MCF 10A (cell line): ENCODE measurements around the gene SMAD3. TPM values are rescaled to one million over a fixed set of nuclear protein-coding genes. Genes with fewer than 3 reads are reported as not detected.

Source experiments
- Bru-seq: library from RNA; stranded (reverse); fragments of 400-500 nt; gene quantifications from one replicate; lab custom pipeline; 2021; lab: Mats Ljungman, UMichigan
- BruChase-seq, 2 experiments: library from RNA; stranded (reverse); fragments of 400-500 nt; gene quantifications; one replicate each; lab custom pipeline; 2021; lab: Mats Ljungman, UMichigan
- BruUV-seq: library from RNA; stranded (reverse); fragments of 400-500 nt; replicated peaks from 2 replicates; lab custom pipeline; 2021; lab: Mats Ljungman, UMichigan
- CTCF ChIA-PET: fragments of 300-600 bp; sonication (Branson Sonifier 250); formaldehyde crosslinking; extraction: SDS; loops from one replicate; lab custom pipeline; 2021; ENCODE audit warnings: antibody characterized with exemption, inconsistent platforms; lab: Yijun Ruan, JAX
- POLR2A ChIA-PET: fragments of 300-600, 350-650 bp; sonication (Branson Sonifier 250); formaldehyde crosslinking; extraction: SDS; loops from one replicate; lab custom pipeline; 2020; ENCODE audit warnings: antibody characterized with exemption, inconsistent platforms; lab: Yijun Ruan, JAX
- DNase-seq: peaks from one replicate; pipeline ENCODE4 v3.0.0-alpha.2; 2018; ENCODE audit not compliant: unreplicated experiment
- H3K27ac Mint-ChIP-seq: one replicate; pipeline ENCODE4 v1.8.0; 2022; ENCODE audit warnings: mild to moderate bottlenecking, low read depth, mixed read lengths; ENCODE audit not compliant: unreplicated experiment
- H3K27me3 Mint-ChIP-seq: one replicate; pipeline ENCODE4 v1.8.0; 2022; ENCODE audit warnings: mixed read lengths; ENCODE audit not compliant: insufficient read depth, unreplicated experiment
- H3K36me3 Mint-ChIP-seq: one replicate; pipeline ENCODE4 v1.8.0; 2022; ENCODE audit warnings: mild to moderate bottlenecking, moderate library complexity, mixed read lengths; ENCODE audit not compliant: insufficient read depth, unreplicated experiment
- H3K4me1 Mint-ChIP-seq: one replicate; pipeline ENCODE4 v1.8.0; 2022; ENCODE audit warnings: mixed read lengths; ENCODE audit not compliant: insufficient read depth, unreplicated experiment
- H3K4me3 Mint-ChIP-seq: one replicate; pipeline ENCODE4 v1.8.0; 2022; ENCODE audit warnings: mild to moderate bottlenecking, moderate library complexity, mixed read lengths; ENCODE audit not compliant: unreplicated experiment
- H3K9me3 Mint-ChIP-seq: one replicate; pipeline ENCODE4 v1.8.0; 2022; ENCODE audit warnings: mixed read lengths; ENCODE audit not compliant: unreplicated experiment
- intact Hi-C: fragments of 100-400 bp; cut with micrococcal nuclease; formaldehyde crosslinking; loops from 2 replicates; pipeline ENCODE4 v1.14.1; 2022
- long read RNA-seq: library from polyadenylated mRNA; stranded (forward); transcript quantifications from one replicate; pipeline ENCODE4 v2.0.0, GENCODE V29; 2022
- total RNA-seq: library from RNA; stranded (reverse); gene quantifications from 2 replicates; pipeline ENCODE4 v1.2.3, GENCODE V29; 2022
- TF ChIP-seq, protein P1 (sequence below): fragments of 200-600 bp; IDR thresholded peaks from one replicate; pipeline ENCODE4 v1.8.0; 2022; ENCODE audit warnings: antibody characterized with exemption, mild to moderate bottlenecking; ENCODE audit not compliant: unreplicated experiment

The SMAD3 gene
- 19.9 and 26.1 TPM in 2 replicates for total RNA-seq
- percentile 73 among the genes with signal in this experiment for Bru-seq, nascent RNA
- percentile 73 among the genes with signal in this experiment for BruChase-seq, experiment 1, labeled RNA remaining after a 6-hour chase
- percentile 65 among the genes with signal in this experiment for BruChase-seq, experiment 2, labeled RNA remaining after a 2-hour chase
- long read RNA-seq, full-length matches to known transcripts = 11 of 26 reads
- long read RNA-seq, partial matches to known transcripts = 2 of 26 reads
- long read RNA-seq, other reads (novel, unspliced or antisense) = 13 of 26 reads

DNA sequence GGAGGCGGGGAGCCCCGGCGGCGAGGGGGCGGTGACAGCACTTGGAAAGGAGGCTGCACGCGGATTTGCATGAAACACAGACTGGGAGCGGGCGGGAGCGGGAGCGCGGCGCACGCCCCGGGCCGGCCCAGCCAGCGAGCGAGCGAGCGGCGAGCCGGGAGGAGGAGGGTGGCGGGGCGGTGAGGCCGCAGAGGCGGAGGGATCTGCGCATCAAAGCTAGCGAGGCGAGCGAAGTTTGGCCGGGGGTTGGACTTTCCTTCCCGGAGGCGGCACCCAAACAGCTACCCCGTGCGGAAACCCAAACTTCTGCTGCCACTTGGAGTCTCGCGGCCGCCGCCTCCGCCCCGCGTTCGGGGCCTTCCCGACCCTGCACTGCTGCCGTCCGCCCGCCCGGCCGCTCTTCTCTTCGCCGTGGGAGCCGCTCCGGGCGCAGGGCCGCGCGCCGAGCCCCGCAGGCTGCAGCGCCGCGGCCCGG, at the start of gene SMAD3:
TSS of gene SMAD3 (plus strand) at position 72 of the 475 bp plus-strand sequence. CDS start 553 bp downstream, outside the sequence.
- DNase-seq = peak; percentile 91
- BruUV-seq = no TSS peak
- Mint-ChIP-seq H3K27me3 (no peaks in the 10 kb centered on the region), H3K36me3 (peaks cover 6% of the 10 kb centered on the region), H3K4me3 (peak within 1 kb of the TSS; percentile 92), H3K9me3 (no peaks in the 10 kb centered on the region), H3K27ac (peak within 1 kb of the TSS; percentile 81), H3K4me1 (peaks cover 29% of the 10 kb centered on the region)
- POLR2A ChIA-PET = interaction anchor here (0.6 to 6.9 kb wide), 21 partner anchors 9 to 457 kb away, joined by 3 to 62 read pairs (median 5); partner anchors contain the start of genes AAGAB and IQCH
- TF ChIP-seq, protein P1, sequence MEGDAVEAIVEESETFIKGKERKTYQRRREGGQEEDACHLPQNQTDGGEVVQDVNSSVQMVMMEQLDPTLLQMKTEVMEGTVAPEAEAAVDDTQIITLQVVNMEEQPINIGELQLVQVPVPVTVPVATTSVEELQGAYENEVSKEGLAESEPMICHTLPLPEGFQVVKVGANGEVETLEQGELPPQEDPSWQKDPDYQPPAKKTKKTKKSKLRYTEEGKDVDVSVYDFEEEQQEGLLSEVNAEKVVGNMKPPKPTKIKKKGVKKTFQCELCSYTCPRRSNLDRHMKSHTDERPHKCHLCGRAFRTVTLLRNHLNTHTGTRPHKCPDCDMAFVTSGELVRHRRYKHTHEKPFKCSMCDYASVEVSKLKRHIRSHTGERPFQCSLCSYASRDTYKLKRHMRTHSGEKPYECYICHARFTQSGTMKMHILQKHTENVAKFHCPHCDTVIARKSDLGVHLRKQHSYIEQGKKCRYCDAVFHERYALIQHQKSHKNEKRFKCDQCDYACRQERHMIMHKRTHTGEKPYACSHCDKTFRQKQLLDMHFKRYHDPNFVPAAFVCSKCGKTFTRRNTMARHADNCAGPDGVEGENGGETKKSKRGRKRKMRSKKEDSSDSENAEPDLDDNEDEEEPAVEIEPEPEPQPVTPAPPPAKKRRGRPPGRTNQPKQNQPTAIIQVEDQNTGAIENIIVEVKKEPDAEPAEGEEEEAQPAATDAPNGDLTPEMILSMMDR = no peak
- CTCF ChIA-PET = interaction anchor here (0.7 to 1.4 kb wide), 3 partner anchors 19 to 84 kb away, joined by 3 read pairs; no protein-coding TSS in a partner anchor
- intact Hi-C loops = loop anchor here (1.0 to 10.0 kb wide), 7 partner anchors 39 to 769 kb away; partner anchors contain the start of genes AAGAB and IQCH

DNA sequence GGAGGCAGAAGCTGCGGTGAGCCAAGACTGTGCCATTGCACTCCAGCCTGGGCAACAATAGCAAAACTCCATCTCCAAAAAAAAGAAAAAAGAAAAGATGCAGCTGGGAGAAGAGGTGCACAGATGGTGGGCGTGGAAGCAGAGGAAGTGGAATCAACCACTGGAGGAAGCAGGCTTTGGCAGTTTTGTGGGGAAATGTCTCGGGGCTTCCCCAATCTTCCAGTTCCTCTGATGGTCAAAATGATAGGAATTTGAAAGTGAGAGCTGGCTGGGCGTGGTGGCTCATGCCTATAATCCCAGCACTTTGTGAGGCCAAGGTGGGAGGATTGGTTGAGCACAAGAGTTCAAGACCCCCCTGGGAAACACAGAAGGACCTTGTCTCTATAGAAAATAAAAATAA, 48.1 kb upstream of the SMAD3 start:
- intact Hi-C loops = no loop called here
- CTCF ChIA-PET = no interaction called here
- no TSS peak for BruUV-seq
- Mint-ChIP-seq H3K4me1 (no peaks in the 10 kb centered on the region), H3K27ac (no peak overlapping the region), H3K4me3 (no peak overlapping the region), H3K36me3 (no peaks in the 10 kb centered on the region), H3K9me3 (no peaks in the 10 kb centered on the region), H3K27me3 (no peaks in the 10 kb centered on the region)
- DNase-seq = no peak
- POLR2A ChIA-PET = no interaction called here
- TF ChIP-seq, protein P1 = no peak

GRCh38 chr15:67018026-67018425, 47.4 kb upstream of the SMAD3 start:
- TF ChIP-seq, protein P1 = no peak
- no peaks in the 10 kb centered on the region for H3K4me1 Mint-ChIP-seq
- ChIA-PET CTCF (no interaction called here), POLR2A (interaction anchor here (0.6 to 0.7 kb wide), 2 partner anchors 63 to 99 kb away, joined by 3 read pairs; no protein-coding TSS in a partner anchor)
- no peak for DNase-seq
- H3K9me3 Mint-ChIP-seq = no peaks in the 10 kb centered on the region
- H3K27ac Mint-ChIP-seq = no peak overlapping the region
- BruUV-seq = no TSS peak
- no peaks in the 10 kb centered on the region for H3K27me3 Mint-ChIP-seq
- no peak overlapping the region for H3K4me3 Mint-ChIP-seq
- intact Hi-C loops = no loop called here
- H3K36me3 Mint-ChIP-seq = no peaks in the 10 kb centered on the region

DNA sequence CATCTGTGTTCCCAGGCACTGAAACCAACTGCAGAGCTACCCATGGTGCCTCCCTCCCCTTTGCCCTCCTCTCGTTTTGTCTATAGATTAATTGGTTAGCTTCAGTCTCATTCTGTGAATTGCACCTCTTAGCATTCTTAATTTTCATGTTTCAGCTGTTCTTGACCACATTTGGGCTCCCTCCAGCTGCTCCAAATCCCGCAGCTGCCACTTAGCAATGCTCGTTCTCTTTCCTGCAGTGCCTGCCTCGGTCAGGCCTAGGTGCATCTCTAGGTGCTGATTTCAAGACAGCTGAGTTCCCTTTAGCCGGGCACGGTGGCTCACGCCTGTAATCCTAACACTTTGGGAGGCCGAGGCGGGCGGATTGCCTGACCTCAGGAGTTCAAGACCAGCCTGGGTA, 47.0 kb upstream of the SMAD3 start:
- BruUV-seq = no TSS peak
- POLR2A ChIA-PET = interaction anchor here (0.6 to 0.7 kb wide), 2 partner anchors 63 to 99 kb away, joined by 3 read pairs; no protein-coding TSS in a partner anchor
- TF ChIP-seq, protein P1 = no peak
- Mint-ChIP-seq H3K4me1 (peaks cover under 1% of the 10 kb centered on the region), H3K9me3 (no peaks in the 10 kb centered on the region), H3K27me3 (no peaks in the 10 kb centered on the region), H3K27ac (no peak overlapping the region), H3K36me3 (no peaks in the 10 kb centered on the region), H3K4me3 (no peak overlapping the region)
- intact Hi-C loops = no loop called here
- CTCF ChIA-PET = no interaction called here
- no peak for DNase-seq
